HG02610 (cell line): Measurements from ENCODE around the gene CDC27.
"Not testable (repeated sequence)": the region's sequence is repeated elsewhere in the genome, so short reads cannot be mapped to it uniquely, and the experiment has no call there.

Source experiments
- ATAC-seq: cut with Tn5 transposase; IDR thresholded peaks from one replicate; pipeline ENCODE4 v1.9.1; 2021; ENCODE audit warnings: mild to moderate bottlenecking, moderate library complexity; ENCODE audit not compliant: unreplicated experiment

The CDC27 gene

GRCh38 chr17:47220531-47220999 lies 31.5 kb upstream of the CDC27 start:
- no peak for ATAC-seq

GRCh38 chr17:47219621-47220475 lies 30.8 kb upstream of the CDC27 start:
- no peak for ATAC-seq

- no peak for ATAC-seq
Measured at GRCh38 chr17:47218896-47219430, 29.9 kb upstream of the CDC27 start.

GRCh38 chr17:47217279-47217678 lies 28.2 kb upstream of the CDC27 start:
- ATAC-seq: not testable (repeated sequence)

- ATAC-seq: not testable (repeated sequence)
Measured at GRCh38 chr17:47216821-47217220, 27.7 kb upstream of the CDC27 start.

- ATAC-seq: no peak
Measured at GRCh38 chr17:47214931-47215330, 25.8 kb upstream of the CDC27 start.

GRCh38 chr17:47213540-47213939 lies 24.4 kb upstream of the CDC27 start:
- ATAC-seq: no peak

- no peak for ATAC-seq
Measured at GRCh38 chr17:47212458-47212857, 23.4 kb upstream of the CDC27 start.

- no peak for ATAC-seq
Measured at GRCh38 chr17:47210779-47211178, 21.7 kb upstream of the CDC27 start.

- ATAC-seq: no peak
Measured at GRCh38 chr17:47210105-47210504, 21.0 kb upstream of the CDC27 start.

- no peak for ATAC-seq
Measured at GRCh38 chr17:47209499-47209898, 20.4 kb upstream of the CDC27 start.

GRCh38 chr17:47208744-47209488 lies 19.8 kb upstream of the CDC27 start, which contains the start of gene MYL4:
Gene MYL4, plus strand, starts transcription at chr17:47209348. Its CDS starts 75 bp downstream, at chr17:47209423.
- ATAC-seq: no peak

- no peak for ATAC-seq
Measured at GRCh38 chr17:47207143-47208067, 18.3 kb upstream of the CDC27 start.

GRCh38 chr17:47205419-47205963 lies 16.4 kb upstream of the CDC27 start:
- peak; percentile 43 for ATAC-seq

GRCh38 chr17:47204722-47205418 lies 15.8 kb upstream of the CDC27 start:
- peak; percentile 62 for ATAC-seq

GRCh38 chr17:47203984-47204721 lies 15.1 kb upstream of the CDC27 start:
- ATAC-seq: no peak

- no peak for ATAC-seq
Measured at GRCh38 chr17:47201166-47201565, 12.1 kb upstream of the CDC27 start.

- no peak for ATAC-seq
Measured at GRCh38 chr17:47200325-47200664, 11.2 kb upstream of the CDC27 start.
